ENCODE measurements around the gene PRG3.

DNA sequence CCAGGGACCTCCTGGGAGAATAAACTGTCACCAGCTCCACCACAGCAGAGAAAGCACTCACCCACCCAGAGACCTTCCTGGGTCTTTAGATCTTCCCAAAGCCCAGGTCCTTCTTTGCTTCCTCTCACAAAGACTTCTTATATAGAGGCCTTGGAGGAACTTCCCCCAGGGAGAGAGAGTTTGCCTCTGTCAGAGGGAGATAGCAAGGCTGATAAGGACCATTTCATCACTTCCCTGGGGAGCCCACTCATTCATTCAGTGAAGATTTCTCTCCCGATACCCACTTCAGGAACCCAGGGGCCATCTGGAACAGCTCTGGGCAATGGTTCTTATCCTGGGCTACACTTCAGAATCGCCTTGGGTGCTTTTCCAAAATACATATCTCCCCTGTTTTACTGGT, 9.6 kb upstream of the PRG3 start, which contains the start of gene PRG2:
- TF ChIP-seq, protein P1, sequence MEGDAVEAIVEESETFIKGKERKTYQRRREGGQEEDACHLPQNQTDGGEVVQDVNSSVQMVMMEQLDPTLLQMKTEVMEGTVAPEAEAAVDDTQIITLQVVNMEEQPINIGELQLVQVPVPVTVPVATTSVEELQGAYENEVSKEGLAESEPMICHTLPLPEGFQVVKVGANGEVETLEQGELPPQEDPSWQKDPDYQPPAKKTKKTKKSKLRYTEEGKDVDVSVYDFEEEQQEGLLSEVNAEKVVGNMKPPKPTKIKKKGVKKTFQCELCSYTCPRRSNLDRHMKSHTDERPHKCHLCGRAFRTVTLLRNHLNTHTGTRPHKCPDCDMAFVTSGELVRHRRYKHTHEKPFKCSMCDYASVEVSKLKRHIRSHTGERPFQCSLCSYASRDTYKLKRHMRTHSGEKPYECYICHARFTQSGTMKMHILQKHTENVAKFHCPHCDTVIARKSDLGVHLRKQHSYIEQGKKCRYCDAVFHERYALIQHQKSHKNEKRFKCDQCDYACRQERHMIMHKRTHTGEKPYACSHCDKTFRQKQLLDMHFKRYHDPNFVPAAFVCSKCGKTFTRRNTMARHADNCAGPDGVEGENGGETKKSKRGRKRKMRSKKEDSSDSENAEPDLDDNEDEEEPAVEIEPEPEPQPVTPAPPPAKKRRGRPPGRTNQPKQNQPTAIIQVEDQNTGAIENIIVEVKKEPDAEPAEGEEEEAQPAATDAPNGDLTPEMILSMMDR (IDR thresholded peaks at IDR 0.05), result no peak
- no peak for TF ChIP-seq POLR2A (IDR thresholded peaks at IDR 0.05)
- TF ChIP-seq EP300 (IDR thresholded peaks at IDR 0.05), result no peak

Measured in upper lobe of left lung (tissue), 4 donors.